Measurements from ENCODE around the gene IDI2. TPM values are rescaled to one million over a fixed set of nuclear protein-coding genes. Genes with fewer than 3 reads are reported as not detected.

The IDI2 gene
- total RNA-seq, 4 donors from 2014 or later, result not detected

DNA sequence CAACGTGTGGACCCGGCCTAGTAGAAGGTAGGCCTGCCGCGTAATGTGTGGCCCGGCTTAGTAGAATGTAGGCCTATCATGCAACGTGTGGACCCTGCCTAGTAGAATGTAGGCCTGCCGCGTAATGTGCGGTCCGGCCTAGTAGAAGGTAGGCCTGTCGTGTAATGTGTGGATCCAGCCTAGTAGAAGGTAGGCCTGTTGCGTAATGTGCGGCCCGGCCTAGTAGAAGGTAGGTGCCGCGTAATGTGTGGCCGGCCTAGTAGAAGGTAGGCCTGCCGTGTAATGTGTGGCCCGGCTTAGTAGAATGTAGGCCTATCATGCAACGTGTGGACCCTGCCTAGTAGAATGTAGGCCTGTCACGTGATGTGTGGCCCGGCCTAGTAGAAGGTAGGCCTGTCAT is 49.3 kb downstream of the IDI2 start:
- H3K9me3 ChIP-seq, result peaks cover 0 to 20% (median 0%) of the 10 kb centered on the region in 3 donors
- no peak for ATAC-seq
- TF ChIP-seq EP300 (IDR thresholded peaks at IDR 0.05) (no peak), POLR2AphosphoS5 (IDR thresholded peaks at IDR 0.05) (no peak), POLR2A (IDR thresholded peaks at IDR 0.05) (no peak)
- TF ChIP-seq, protein P1, sequence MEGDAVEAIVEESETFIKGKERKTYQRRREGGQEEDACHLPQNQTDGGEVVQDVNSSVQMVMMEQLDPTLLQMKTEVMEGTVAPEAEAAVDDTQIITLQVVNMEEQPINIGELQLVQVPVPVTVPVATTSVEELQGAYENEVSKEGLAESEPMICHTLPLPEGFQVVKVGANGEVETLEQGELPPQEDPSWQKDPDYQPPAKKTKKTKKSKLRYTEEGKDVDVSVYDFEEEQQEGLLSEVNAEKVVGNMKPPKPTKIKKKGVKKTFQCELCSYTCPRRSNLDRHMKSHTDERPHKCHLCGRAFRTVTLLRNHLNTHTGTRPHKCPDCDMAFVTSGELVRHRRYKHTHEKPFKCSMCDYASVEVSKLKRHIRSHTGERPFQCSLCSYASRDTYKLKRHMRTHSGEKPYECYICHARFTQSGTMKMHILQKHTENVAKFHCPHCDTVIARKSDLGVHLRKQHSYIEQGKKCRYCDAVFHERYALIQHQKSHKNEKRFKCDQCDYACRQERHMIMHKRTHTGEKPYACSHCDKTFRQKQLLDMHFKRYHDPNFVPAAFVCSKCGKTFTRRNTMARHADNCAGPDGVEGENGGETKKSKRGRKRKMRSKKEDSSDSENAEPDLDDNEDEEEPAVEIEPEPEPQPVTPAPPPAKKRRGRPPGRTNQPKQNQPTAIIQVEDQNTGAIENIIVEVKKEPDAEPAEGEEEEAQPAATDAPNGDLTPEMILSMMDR (IDR thresholded peaks at IDR 0.05), result no peak
- peaks cover 0 to 4% (median 0%) of the 10 kb centered on the region in 3 donors for H3K4me1 ChIP-seq
- no peak overlapping the region for H3K4me3 ChIP-seq
- no peak overlapping the region for H3K27ac ChIP-seq
- H3K36me3 ChIP-seq, result peaks cover 0 to 7% of the 10 kb centered on the region in 2 donors
- WGBS, 2 donors (ENCODE audit: low coverage in 1 of 2), result 87 to 95% methylated on average over 8 to 12 of the region's 22 CpGs
- no peaks in the 10 kb centered on the region for H3K27me3 ChIP-seq

DNA sequence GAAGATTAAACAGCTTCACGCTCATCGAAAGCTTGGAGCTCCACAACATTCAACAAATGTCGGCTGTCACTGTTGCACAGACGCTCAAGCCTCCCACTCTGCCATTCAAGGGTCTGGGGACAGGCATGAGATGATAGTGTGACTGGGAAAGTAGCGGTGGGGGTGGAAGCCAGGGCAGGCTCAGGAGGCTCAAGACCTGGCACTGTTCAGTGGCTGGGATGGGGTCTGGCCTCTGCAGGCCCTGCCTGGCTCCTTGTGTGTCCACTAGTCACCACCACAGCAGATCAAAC is 50.9 kb downstream of the IDI2 start:
- H3K27ac ChIP-seq, result no peak overlapping the region
- no peaks in the 10 kb centered on the region for H3K27me3 ChIP-seq
- TF ChIP-seq POLR2A (IDR thresholded peaks at IDR 0.05) (no peak), POLR2AphosphoS5 (IDR thresholded peaks at IDR 0.05) (no peak), EP300 (IDR thresholded peaks at IDR 0.05) (no peak)
- TF ChIP-seq, protein P1 (IDR thresholded peaks at IDR 0.05), result no peak
- ATAC-seq, result no peak
- H3K4me3 ChIP-seq, result no peak overlapping the region
- H3K9me3 ChIP-seq, result peaks cover 0 to 15% (median 0%) of the 10 kb centered on the region in 3 donors
- H3K4me1 ChIP-seq, result peaks cover 0 to 20% (median 4%) of the 10 kb centered on the region in 3 donors
- WGBS, 2 donors (ENCODE audit: low coverage in 1 of 2), result 70% methylated on average over 3 of the region's 5 CpGs; no CpG with 5 or more reads in 1 of the 2 donors
- peaks cover 0 to under 1% of the 10 kb centered on the region in 2 donors for H3K36me3 ChIP-seq

DNA sequence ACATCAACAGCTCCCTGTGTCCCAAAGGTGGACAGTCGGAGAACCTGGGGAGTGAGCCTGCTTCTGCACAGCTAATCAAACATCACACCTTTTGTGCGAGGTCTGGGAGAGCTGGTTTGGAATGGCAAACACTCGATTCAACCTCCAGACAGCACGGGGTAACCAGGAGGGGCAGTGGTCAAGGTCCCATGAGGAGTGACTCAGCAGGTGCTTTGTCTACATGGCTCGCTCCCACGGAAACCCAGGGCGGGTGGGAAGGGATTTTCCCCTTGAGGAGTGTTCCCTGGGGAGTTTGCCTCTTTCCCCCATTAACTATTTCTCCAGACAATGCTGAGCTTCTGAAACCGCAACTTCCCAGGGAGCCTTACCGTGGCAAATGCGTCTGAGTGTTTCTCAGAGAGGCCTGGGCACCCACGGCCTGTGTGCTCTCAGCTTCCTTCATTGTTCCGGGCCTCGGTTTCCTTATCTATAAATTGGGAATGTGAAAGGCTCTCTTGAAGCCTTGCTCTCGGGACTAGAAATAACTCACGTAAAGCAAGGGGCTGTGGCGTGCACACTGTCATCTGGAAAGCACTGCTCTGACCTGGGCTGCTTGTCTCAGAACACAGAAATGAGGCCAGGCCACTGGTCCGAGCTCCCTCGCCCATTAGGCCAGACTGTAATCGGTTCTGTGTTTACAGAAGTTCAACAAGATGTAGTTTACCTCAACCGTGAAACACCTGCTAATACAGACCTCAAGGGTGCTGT is 51.4 kb downstream of the IDI2 start:
- Histone ChIP-seq H3K27me3 (no peaks in the 10 kb centered on the region), H3K27ac (no peak overlapping the region), H3K9me3 (peaks cover 0 to 12% (median 0%) of the 10 kb centered on the region in 3 donors), H3K36me3 (no peaks in the 10 kb centered on the region), H3K4me3 (no peak overlapping the region), H3K4me1 (peaks cover 0 to 21% (median 4%) of the 10 kb centered on the region in 3 donors)
- no peak for TF ChIP-seq POLR2AphosphoS5 (IDR thresholded peaks at IDR 0.05)
- no peak for TF ChIP-seq EP300 (IDR thresholded peaks at IDR 0.05)
- TF ChIP-seq POLR2A (IDR thresholded peaks at IDR 0.05), result no peak
- TF ChIP-seq, protein P1 (IDR thresholded peaks at IDR 0.05), result no peak
- no peak for ATAC-seq
- WGBS, 2 donors (ENCODE audit: low coverage in 1 of 2), result 62 to 74% methylated on average over 8 to 9 of the region's 20 CpGs

DNA sequence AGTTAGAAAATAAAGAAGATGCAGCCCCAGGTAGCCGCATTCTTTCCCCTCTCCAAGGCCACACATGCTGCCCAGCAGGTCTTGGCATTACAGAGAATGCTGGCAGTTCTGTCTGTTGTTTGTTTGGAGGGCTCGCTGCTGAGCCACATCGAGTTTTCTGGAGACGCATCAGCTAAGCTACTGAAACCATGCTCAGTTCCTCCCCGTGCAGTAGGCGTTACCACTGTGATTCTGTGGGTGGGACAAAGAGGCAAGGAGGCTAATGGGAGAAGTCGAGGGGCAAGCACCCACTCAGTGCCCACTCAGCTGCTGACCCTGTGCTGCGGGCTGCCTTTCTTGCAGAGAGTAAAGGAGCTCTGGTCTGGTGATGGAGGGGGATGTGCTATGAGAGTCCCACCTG is 52.9 kb downstream of the IDI2 start:
- 75 to 79% methylated on average over 2 to 5 of the region's 8 CpGs for WGBS, 2 donors (ENCODE audit: low coverage in 1 of 2)
- TF ChIP-seq, protein P1 (IDR thresholded peaks at IDR 0.05), result no peak
- no peak for TF ChIP-seq POLR2AphosphoS5 (IDR thresholded peaks at IDR 0.05)
- TF ChIP-seq EP300 (IDR thresholded peaks at IDR 0.05), result no peak
- no peak for TF ChIP-seq POLR2A (IDR thresholded peaks at IDR 0.05)
- Histone ChIP-seq H3K27ac (no peak overlapping the region), H3K4me1 (peaks cover 0 to 21% (median 4%) of the 10 kb centered on the region in 3 donors), H3K4me3 (no peak overlapping the region), H3K9me3 (no peaks in the 10 kb centered on the region), H3K36me3 (no peaks in the 10 kb centered on the region), H3K27me3 (no peaks in the 10 kb centered on the region)
- ATAC-seq, result no peak

DNA sequence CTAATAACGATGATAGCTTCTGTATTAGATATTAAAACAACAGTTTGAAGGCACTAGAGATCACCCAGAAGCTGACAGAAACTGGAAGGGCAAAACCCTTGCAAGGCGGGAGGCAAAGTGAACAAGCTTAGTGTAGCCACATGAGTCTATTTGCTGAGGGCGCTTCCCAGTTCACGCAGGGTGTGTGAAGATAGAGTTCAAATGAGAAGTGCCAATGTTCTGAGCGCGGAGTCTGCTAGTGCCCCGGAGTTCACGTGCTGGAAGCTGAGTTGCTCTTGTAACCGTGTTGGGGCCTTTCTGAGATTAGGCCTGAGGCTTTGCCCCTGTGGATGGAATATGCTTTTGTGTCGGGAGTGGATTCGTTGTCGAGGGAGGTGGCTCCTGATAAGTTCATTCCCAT is 54.0 kb downstream of the IDI2 start:
- Histone ChIP-seq H3K27me3 (no peaks in the 10 kb centered on the region), H3K4me1 (peaks cover 0 to 21% (median 4%) of the 10 kb centered on the region in 3 donors), H3K36me3 (no peaks in the 10 kb centered on the region), H3K9me3 (no peaks in the 10 kb centered on the region), H3K27ac (peak overlapping the region in 3 of 4 donors; percentile 14 to 58 (median 49)), H3K4me3 (no peak overlapping the region)
- 66 to 83% methylated on average over 9 to 12 of the region's 12 CpGs for WGBS, 2 donors (ENCODE audit: low coverage in 1 of 2)
- no peak for ATAC-seq
- TF ChIP-seq EP300 (IDR thresholded peaks at IDR 0.05), result no peak
- TF ChIP-seq, protein P1 (IDR thresholded peaks at IDR 0.05), result no peak
- no peak for TF ChIP-seq POLR2AphosphoS5 (IDR thresholded peaks at IDR 0.05)
- no peak for TF ChIP-seq POLR2A (IDR thresholded peaks at IDR 0.05)

All from gastroesophageal sphincter (tissue), 4 donors.